ENCODE results near the gene HINT2. TPM values are rescaled to one million over a fixed set of nuclear protein-coding genes. Genes with fewer than 3 reads are reported as not detected.

HINT2 gene
- total RNA-seq, 1 experiment from 2014 or later, result 33.9 TPM

GRCh38 chr9:35836595-35836994 lies 21.8 kb upstream of the HINT2 start:
- Mint-ChIP-seq H3K4me1 (ENCODE audit: low read depth, unreplicated experiment) (peaks cover 24% of the 10 kb centered on the region), H3K27me3 (ENCODE audit: unreplicated experiment) (peaks cover 17% of the 10 kb centered on the region), H3K27ac (ENCODE audit: unreplicated experiment) (no peak overlapping the region), H3K36me3 (ENCODE audit: insufficient read depth, unreplicated experiment) (peaks cover 5% of the 10 kb centered on the region), H3K4me3 (ENCODE audit: low read depth, unreplicated experiment) (no peak overlapping the region), H3K9me3 (ENCODE audit: low read depth, unreplicated experiment) (no peaks in the 10 kb centered on the region)
- TF ChIP-seq, protein P1, sequence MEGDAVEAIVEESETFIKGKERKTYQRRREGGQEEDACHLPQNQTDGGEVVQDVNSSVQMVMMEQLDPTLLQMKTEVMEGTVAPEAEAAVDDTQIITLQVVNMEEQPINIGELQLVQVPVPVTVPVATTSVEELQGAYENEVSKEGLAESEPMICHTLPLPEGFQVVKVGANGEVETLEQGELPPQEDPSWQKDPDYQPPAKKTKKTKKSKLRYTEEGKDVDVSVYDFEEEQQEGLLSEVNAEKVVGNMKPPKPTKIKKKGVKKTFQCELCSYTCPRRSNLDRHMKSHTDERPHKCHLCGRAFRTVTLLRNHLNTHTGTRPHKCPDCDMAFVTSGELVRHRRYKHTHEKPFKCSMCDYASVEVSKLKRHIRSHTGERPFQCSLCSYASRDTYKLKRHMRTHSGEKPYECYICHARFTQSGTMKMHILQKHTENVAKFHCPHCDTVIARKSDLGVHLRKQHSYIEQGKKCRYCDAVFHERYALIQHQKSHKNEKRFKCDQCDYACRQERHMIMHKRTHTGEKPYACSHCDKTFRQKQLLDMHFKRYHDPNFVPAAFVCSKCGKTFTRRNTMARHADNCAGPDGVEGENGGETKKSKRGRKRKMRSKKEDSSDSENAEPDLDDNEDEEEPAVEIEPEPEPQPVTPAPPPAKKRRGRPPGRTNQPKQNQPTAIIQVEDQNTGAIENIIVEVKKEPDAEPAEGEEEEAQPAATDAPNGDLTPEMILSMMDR (IDR thresholded peaks at IDR 0.05; ENCODE audit: unreplicated experiment), result no peak
- no peak for DNase-seq
- BruUV-seq (replicated peaks), result no TSS peak
- CTCF ChIA-PET, result no interaction called here
- intact Hi-C loops (cut with micrococcal nuclease; ENCODE audit: unreplicated experiment), result no loop called here

DNA sequence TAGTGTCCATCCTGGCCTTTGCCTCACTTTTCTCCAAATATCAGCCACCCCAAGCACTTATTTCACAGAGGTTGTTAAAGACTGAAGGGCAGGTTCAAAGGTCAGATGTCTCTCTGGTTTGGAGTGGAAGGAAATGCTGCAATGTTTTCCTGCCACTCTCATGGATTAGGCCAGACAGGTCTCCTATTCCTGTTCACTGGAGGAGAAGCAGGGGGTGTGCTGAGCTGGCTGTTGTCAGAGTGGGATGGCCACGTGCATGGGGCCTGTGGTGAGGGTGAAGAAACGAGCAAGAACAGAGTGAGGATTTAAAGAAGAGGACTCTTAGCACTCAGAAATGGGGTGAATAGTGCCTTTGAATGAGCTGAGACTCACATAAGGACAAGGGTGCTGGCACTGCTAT lies 20.9 kb upstream of the HINT2 start:
- no peak overlapping the region for H3K27ac Mint-ChIP-seq (ENCODE audit: unreplicated experiment)
- intact Hi-C loops (cut with micrococcal nuclease; ENCODE audit: unreplicated experiment), result no loop called here
- H3K4me3 Mint-ChIP-seq (ENCODE audit: low read depth, unreplicated experiment), result no peak overlapping the region
- CTCF ChIA-PET, result no interaction called here
- no peak for DNase-seq
- H3K27me3 Mint-ChIP-seq (ENCODE audit: unreplicated experiment), result peaks cover 17% of the 10 kb centered on the region
- no TSS peak for BruUV-seq (replicated peaks)
- peaks cover 5% of the 10 kb centered on the region for H3K36me3 Mint-ChIP-seq (ENCODE audit: insufficient read depth, unreplicated experiment)
- TF ChIP-seq, protein P1 (IDR thresholded peaks at IDR 0.05; ENCODE audit: unreplicated experiment), result no peak
- peaks cover 24% of the 10 kb centered on the region for H3K4me1 Mint-ChIP-seq (ENCODE audit: low read depth, unreplicated experiment)
- no peaks in the 10 kb centered on the region for H3K9me3 Mint-ChIP-seq (ENCODE audit: low read depth, unreplicated experiment)

DNA sequence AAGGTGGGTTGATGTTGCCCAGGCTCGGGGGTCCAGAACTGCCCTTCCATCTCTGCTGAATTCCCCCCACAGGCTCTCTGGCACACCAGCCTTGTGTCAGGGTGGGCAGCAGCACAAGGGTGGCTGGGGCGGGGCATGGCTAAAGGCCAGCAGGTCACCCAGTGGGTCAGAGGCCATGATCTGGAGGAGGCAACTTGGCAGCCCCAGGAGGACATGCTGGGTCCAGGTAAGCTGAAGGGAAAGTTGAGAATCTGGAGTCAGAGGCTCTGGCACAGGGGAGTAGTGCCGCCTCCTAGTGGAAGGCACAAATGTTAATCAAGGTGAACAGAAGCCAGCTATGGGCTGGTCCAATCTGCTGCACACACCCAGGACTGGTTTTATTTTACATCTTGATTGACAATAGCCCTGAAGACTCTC lies 20.4 kb upstream of the HINT2 start:
- intact Hi-C loops (cut with micrococcal nuclease; ENCODE audit: unreplicated experiment), result no loop called here
- Mint-ChIP-seq H3K27me3 (ENCODE audit: unreplicated experiment) (peaks cover 17% of the 10 kb centered on the region), H3K4me3 (ENCODE audit: low read depth, unreplicated experiment) (no peak overlapping the region), H3K27ac (ENCODE audit: unreplicated experiment) (no peak overlapping the region), H3K36me3 (ENCODE audit: insufficient read depth, unreplicated experiment) (peaks cover 5% of the 10 kb centered on the region), H3K9me3 (ENCODE audit: low read depth, unreplicated experiment) (no peaks in the 10 kb centered on the region), H3K4me1 (ENCODE audit: low read depth, unreplicated experiment) (peaks cover 24% of the 10 kb centered on the region)
- CTCF ChIA-PET, result no interaction called here
- TF ChIP-seq, protein P1 (IDR thresholded peaks at IDR 0.05; ENCODE audit: unreplicated experiment), result no peak
- no TSS peak for BruUV-seq (replicated peaks)
- no peak for DNase-seq

- Mint-ChIP-seq H3K9me3 (ENCODE audit: low read depth, unreplicated experiment) (no peaks in the 10 kb centered on the region), H3K27me3 (ENCODE audit: unreplicated experiment) (peaks cover 10% of the 10 kb centered on the region), H3K4me1 (ENCODE audit: low read depth, unreplicated experiment) (peaks cover 24% of the 10 kb centered on the region), H3K36me3 (ENCODE audit: insufficient read depth, unreplicated experiment) (peaks cover 5% of the 10 kb centered on the region), H3K27ac (ENCODE audit: unreplicated experiment) (peak overlapping the region; percentile 58), H3K4me3 (ENCODE audit: low read depth, unreplicated experiment) (no peak overlapping the region)
- TF ChIP-seq, protein P1 (IDR thresholded peaks at IDR 0.05; ENCODE audit: unreplicated experiment), result no peak
- intact Hi-C loops (cut with micrococcal nuclease; ENCODE audit: unreplicated experiment), result no loop called here
- CTCF ChIA-PET, result interaction anchor here (0.7 kb wide), 1 partner anchor 237 kb away, joined by 4 read pairs; no protein-coding TSS in a partner anchor
- no peak for DNase-seq
- BruUV-seq (replicated peaks), result no TSS peak
Observed at GRCh38 chr9:35834260-35835215, 19.7 kb upstream of the HINT2 start.
